NOMO-1 (cell line): ENCODE measurements around the gene KCNQ4.

ENCODE experiments used
- DNase-seq, 2 experiments: peaks; one replicate each; lab custom pipeline; 2025; ENCODE audit not compliant: unreplicated experiment in 2 of 2; lab: John Stamatoyannopoulos, UW

KCNQ4 gene

GRCh38 chr1:40776236-40777072, 7.1 kb upstream of the KCNQ4 start:
- DNase-seq, result no peak

GRCh38 chr1:40777224-40777970, 6.2 kb upstream of the KCNQ4 start:
- DNase-seq, result no peak

GRCh38 chr1:40780678-40781607, 2.6 kb upstream of the KCNQ4 start:
- DNase-seq, result no peak

GRCh38 chr1:40781608-40781971, 2.0 kb upstream of the KCNQ4 start:
- no peak for DNase-seq

- DNase-seq, result no peak
Observed at GRCh38 chr1:40782371-40782956, 1.1 kb upstream of the KCNQ4 start.

GRCh38 chr1:40784141-40784770, 669 bp downstream of the KCNQ4 start:
- DNase-seq, result peak in 1 of 2 experiments; percentile 36

- no peak for DNase-seq
Observed at GRCh38 chr1:40784771-40785151, 1.2 kb downstream of the KCNQ4 start.

GRCh38 chr1:40785446-40785845, 1.9 kb downstream of the KCNQ4 start:
- no peak for DNase-seq

GRCh38 chr1:40786171-40786994, 2.8 kb downstream of the KCNQ4 start:
- no peak for DNase-seq

GRCh38 chr1:40786995-40787705, 3.6 kb downstream of the KCNQ4 start:
- no peak for DNase-seq

GRCh38 chr1:40787737-40788560, 4.4 kb downstream of the KCNQ4 start:
- no peak for DNase-seq

GRCh38 chr1:40788561-40789341, 5.2 kb downstream of the KCNQ4 start:
- no peak for DNase-seq

GRCh38 chr1:40789342-40789598, 5.7 kb downstream of the KCNQ4 start:
- DNase-seq, result no peak

- DNase-seq, result no peak
Observed at GRCh38 chr1:40789661-40790430, 6.3 kb downstream of the KCNQ4 start.

GRCh38 chr1:40792036-40792435, 8.4 kb downstream of the KCNQ4 start:
- DNase-seq, result no peak

GRCh38 chr1:40793617-40794016, 10.0 kb downstream of the KCNQ4 start:
- no peak for DNase-seq

GRCh38 chr1:40794048-40794447, 10.5 kb downstream of the KCNQ4 start:
- no peak for DNase-seq
